ENCODE results near the gene SERF1B.
"Not testable (repeated sequence)": the region's sequence is repeated elsewhere in the genome, so short reads cannot be mapped to it uniquely, and the experiment has no call there.

SERF1B gene

GRCh38 chr5:70077632-70078031 is 52.6 kb downstream of the SERF1B start:
- H3K36me3 ChIP-seq (replicated peaks; ENCODE audit: low read depth, low read length); H3K27me3 ChIP-seq (ENCODE audit: low read depth, low read length); H3K4me2 ChIP-seq (ENCODE audit: low read length); H3K9ac ChIP-seq (ENCODE audit: low read length); H3K79me2 ChIP-seq (ENCODE audit: low read length); H3K4me1 ChIP-seq (ENCODE audit: low read length); H3K27ac ChIP-seq (ENCODE audit: low read length); H3K9me3 ChIP-seq (ENCODE audit: insufficient read depth, low read length); H4K20me1 ChIP-seq (ENCODE audit: insufficient read depth, low read length); H2AFZ ChIP-seq (ENCODE audit: low read depth, low read length); H3K4me3 ChIP-seq (ENCODE audit: low read length): not testable (repeated sequence)

GRCh38 chr5:70088907-70089464 is 63.9 kb downstream of the SERF1B start:
- not testable (repeated sequence) for H3K36me3 ChIP-seq (replicated peaks; ENCODE audit: low read depth, low read length); H3K4me2 ChIP-seq (ENCODE audit: low read length); H4K20me1 ChIP-seq (ENCODE audit: insufficient read depth, low read length); H3K27me3 ChIP-seq (ENCODE audit: low read depth, low read length); H3K9me3 ChIP-seq (ENCODE audit: insufficient read depth, low read length); H3K4me1 ChIP-seq (ENCODE audit: low read length); H3K27ac ChIP-seq (ENCODE audit: low read length); H3K4me3 ChIP-seq (ENCODE audit: low read length); H3K9ac ChIP-seq (ENCODE audit: low read length); H3K79me2 ChIP-seq (ENCODE audit: low read length); H2AFZ ChIP-seq (ENCODE audit: low read depth, low read length)

DNA sequence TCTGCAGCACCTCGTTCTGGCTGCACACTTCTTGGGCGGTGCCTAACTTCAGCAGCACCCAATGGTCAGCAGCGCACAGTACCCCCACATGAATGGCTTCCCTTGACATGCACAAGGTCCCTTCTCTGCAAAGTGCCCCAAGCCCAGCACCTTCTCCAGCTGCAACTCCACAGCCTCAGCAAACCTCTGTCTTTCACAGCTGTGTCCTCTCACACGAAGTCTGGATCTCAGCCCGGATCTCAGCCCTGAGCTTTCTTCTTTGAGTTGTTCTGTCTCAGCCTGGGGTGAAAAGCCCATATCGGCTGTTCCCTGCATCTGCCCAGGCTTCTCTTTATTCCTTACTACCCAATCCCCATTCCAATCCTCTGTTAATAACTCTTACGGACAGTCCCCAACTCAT is 66.7 kb downstream of the SERF1B start:
- H3K27me3 ChIP-seq (ENCODE audit: low read depth, low read length); H3K79me2 ChIP-seq (ENCODE audit: low read length); H3K4me2 ChIP-seq (ENCODE audit: low read length); H3K9me3 ChIP-seq (ENCODE audit: insufficient read depth, low read length); H3K4me1 ChIP-seq (ENCODE audit: low read length); H2AFZ ChIP-seq (ENCODE audit: low read depth, low read length); H3K27ac ChIP-seq (ENCODE audit: low read length); H3K36me3 ChIP-seq (replicated peaks; ENCODE audit: low read depth, low read length); H3K4me3 ChIP-seq (ENCODE audit: low read length); H3K9ac ChIP-seq (ENCODE audit: low read length); H4K20me1 ChIP-seq (ENCODE audit: insufficient read depth, low read length): not testable (repeated sequence)

All from OCI-LY3 (cell line).